Activated CD8-positive, alpha-beta memory T cell treated with anti-CD3 and anti-CD28 coated beads, Interleukin-2, amount 50 U/mL, for 1 hour (primary cell): Measurements from ENCODE around the gene TBRG4.

ENCODE experiments used
- DNase-seq: peaks from one replicate; pipeline ENCODE4 v3.0.0-alpha.2; 2020; ENCODE audit errors: extremely low read depth

Gene TBRG4

DNA sequence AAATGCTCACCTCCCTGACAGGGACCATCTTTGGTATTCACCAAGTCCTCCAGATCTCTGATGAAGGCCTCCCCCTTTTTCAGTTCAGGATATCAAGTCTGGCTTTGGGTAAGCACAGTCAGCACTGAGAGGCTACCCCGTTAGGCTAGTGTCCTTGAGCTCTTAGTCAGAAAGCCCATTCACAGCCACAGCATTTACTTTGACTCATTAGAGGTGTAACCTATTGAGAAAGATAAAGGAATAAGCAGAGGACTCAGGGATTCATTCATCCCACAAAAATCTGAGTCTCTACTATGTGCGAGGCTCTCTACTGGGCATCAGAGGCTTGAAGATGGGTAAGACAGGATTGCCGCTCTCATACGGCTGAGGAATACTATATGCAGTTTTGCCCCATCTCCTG, 32.1 kb upstream of the TBRG4 start:
- DNase-seq: no peak

DNA sequence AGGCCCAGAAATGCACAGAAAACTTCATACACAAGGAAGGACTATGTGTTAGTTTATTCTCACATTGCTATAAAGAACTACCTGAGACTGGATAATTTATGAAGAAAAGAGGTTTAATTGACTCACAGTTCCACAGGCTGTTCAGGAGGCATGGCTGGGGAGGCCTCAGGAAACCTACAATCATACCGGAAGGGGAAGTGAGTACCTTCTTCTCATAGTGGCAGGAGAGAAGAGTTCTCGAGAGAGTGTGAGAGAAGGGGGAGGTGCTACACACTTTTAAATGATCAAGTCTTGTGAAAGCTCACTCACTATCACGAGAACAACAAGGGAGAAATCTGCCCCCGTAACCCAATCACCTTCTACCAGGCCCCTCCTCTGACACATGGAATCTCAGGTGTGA, 29.3 kb upstream of the TBRG4 start:
- DNase-seq: no peak

DNA sequence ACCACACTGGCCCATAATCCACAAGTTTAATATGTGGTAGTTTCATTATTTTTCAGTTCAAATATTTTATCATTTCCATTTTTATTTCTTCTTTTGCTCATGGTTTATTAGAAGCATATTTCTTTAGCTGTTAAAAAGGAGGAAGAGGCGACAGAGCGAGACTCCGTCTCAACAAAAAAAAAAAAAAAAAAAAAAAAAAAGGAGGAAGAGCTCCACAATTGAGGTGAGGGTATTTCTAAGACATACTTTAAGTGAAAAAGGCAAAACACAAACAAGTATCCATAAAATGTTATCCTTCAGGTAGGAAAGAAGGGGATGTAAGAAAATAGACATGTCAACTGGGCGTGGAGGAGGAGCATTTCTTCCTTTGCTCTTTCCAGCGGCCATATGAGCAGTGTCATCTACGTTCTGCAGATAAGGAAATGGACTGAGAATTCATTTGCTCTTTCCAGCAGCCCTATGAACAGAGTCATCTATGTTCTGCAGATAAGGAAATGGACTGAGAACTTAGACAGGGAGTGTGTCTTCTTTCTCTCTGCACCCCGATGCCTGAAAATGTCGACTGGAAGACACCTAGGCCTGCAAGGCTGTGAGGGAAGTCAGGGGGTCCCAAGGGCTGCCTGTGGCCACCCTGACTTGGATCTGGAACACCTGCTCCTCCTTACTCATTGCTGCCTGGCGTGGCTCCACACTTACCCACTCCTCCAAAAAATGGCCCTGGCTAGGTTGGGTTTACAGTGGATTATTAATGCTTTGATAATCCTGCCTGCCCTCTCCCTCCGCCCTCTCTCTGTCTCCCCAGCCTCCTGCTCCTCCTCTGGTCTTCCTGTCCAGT, 27.2 kb upstream of the TBRG4 start:
- no peak for DNase-seq

DNA sequence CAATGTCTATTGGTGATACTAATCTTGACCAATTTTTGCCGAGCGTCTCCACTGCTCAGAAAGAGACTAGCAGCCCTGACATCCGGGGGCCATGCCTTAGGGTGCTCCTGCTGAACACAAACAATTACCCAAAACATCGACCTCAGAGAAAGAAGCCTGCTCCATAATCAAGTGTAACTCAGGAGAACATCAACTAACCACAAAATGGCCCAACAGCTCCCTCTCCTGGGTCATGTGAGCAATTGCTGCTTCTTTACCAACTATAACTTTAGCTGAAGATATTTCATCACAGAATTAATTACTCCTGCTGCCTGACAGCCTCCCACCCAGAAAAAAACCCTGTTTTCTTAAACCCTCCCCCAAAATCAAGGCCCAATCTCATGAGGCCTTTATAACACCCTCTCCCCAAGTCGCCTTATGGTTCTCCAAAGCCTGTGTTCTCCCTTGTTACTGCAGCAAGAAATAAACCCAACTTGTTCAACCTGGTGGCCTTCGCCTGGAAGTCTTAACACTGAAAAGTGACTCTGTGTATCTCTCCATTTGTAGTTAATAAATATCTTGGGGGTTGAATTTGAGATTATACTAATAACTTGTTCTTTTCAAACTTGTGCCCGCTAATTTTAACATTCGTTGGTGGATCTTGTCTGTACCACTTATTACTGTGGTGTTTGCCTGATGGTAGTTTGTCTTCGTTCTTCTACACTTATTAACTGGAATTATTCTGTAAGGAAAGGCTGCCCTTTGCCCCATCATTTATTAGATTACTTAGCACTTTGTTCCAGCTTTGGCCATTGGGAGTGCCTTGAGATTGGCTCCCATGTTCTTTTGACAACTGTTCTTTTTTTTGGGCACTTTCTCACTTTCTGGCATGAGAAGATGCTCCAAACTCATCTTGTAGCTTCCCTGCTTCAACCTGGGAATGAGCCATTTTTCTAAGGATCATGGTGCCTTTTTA, 24.9 kb upstream of the TBRG4 start:
- peak; percentile 21 for DNase-seq

DNA sequence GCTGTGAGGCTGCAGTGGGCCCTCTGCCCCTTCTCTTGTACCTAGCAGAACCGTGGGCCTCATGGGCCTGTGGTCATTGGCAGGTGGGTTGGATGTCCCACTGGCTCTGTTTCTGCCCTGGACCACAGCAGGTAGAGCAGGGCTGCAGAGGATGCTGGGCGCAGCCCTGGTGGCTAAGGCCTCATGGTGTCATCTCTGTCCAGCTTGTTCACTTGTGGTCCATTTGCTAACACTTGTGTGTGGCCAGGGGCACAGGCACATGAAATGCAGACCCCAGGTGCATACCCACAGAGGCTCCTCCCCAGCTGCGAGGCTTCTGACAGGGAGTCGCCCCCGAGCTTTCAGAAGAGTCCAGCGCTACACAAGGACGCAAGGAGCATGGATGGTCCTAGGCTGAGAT, 22.4 kb upstream of the TBRG4 start:
- DNase-seq: no peak

DNA sequence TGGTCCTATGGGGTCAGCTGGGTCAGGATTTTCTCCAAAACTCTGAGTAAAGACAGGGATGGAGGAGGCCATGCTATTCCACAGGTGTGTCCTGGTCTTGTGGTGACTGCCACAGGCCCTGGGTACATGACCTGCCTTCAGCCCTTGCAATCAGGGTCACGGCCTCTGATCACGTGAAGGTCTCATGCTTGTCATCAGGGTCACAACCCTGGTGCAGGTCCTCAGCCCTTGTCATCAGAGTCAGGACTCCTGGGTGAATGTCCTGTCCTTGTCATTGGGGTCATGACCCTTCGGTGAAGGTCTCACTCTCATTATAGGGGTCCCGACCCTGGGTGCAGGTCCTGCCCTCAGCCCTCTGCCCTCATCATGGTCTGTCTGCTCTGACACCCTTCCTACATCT, 21.9 kb upstream of the TBRG4 start:
- DNase-seq: no peak

DNA sequence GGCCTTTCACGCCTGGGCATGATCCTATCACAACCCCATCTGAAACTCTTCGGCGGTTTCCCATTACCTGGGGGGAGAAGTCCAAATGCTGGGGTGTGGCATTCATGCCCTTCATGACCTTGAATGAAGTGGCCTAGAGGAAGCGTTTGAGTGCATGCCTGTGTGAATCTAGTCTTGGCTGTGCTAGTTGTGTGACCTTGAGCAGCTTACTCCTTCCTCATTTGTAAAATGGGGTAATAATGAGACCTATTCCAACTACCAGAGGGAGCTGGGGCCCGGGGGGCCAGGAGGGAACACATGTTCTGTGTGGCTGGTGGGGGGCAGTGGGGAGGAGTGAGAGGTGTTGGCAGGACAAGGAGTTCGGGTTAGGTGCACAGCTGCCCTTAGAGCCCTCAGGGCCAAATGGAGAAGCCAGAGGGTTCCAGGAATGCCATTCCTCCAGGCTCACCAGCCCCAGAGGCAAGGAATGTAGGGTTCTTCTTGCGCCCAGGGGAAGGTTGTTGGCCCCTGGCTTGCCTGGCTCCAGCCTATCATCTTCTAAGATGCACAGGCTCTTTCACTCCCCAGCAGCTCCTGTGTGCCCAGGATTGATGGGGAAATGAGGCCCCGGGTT, 21.3 kb upstream of the TBRG4 start:
- no peak for DNase-seq

DNA sequence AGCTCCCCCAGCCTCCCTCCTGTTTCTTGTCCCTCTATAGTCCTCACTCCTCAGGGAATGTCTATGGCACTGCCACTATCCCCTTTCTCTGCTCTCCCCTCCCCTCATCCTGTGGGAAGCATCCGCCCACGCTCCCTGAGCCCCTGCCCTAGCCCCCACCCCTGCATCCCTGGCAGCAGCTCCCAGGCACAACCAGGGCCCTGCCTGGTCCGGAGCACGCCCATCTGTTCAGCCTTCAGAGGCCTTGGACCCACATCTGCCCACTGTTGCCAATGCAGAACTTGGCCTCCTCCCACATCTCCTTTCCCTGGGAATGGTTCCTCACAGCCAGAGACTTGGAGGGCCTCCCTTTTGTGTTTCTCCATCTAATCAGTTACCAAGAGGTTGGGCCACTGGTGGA, 20.4 kb upstream of the TBRG4 start:
- DNase-seq: no peak

DNA sequence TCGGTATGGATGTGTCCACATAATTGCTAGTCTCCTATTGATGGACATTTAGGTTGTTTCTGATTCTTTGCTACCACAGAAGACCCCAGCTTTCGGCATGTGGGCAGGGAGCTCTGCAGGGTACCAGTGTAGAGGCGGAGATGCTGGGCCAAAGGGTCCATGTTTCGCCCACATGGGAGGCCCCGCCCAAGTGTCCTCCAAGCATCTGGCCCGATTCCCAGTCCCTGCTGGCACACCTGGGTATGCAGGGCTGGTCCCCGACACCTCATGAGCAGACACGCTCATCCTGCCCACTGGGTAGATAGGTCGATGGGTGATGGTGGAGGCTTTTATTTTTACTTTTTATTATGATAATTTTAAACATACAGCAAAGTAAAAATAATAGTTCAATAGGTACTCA, 19.4 kb upstream of the TBRG4 start:
- DNase-seq: no peak

DNA sequence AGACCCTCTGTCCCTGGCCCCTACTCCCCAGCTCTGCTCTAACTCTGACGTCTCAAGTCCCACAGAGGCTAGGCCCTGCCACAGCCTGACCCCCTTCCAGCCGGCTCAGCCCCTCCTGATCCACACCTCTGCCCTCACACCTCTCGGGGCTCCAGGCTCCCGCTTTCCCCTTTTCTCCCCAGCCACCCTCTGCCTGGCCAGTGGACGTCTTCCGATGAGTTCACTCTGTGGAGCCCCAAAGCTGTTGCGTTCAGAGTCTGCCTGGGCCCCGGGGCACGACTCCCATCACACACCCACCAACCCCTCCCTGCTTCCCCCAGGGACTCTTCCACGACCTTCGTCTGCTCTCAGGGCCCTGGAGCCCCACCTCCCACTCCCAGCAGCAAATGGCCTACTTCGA, 18.4 kb upstream of the TBRG4 start:
- no peak for DNase-seq

DNA sequence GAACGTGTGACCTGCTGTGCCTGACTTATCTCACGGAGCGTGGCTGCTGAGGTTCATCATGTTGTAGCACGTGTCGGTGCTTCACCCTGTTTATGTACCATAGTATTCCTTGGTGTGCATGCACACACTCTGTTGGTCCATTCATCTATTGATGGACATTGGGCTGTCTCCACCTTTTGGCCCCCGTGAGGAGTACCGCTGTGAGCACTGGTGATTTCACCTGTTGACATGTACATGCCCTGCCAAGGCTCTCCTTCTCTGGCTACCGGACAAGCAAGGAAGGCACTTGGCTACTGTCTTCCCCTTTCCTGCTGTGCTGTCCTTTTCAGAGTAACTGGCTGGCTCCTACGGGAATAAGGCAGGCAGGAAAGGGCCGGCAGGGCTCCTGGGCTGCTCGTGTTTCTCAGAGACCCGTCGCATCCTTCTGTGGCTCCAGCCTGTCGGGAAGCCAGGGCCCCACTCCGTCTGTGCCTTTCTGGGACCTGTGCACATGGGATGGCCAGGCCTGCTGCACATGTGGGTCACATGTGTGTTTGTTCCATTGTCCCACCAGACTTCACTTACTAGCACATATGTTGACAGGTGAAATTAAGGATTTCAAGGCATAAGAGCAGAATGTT, 17.8 kb upstream of the TBRG4 start:
- DNase-seq: no peak

DNA sequence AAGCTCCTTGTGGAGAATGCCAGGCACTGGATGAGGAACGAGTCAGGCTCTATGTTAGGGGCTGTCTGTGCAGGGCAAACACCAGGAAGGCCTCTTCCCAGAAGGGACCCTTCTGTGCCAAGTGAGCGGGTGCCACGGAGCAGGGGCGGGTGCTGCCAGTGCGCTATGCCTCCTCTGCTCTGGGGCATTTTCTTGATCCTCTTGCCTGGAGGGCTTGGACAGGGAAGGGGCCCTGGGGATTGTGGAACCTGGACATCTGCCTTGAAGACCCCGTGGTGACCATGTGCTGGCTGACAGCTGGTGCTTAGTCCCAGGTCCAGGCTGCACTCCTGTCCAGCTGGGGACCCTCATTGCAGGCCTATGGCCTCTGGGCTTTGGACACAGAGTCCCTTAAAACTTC, 15.4 kb upstream of the TBRG4 start:
- no peak for DNase-seq

DNA sequence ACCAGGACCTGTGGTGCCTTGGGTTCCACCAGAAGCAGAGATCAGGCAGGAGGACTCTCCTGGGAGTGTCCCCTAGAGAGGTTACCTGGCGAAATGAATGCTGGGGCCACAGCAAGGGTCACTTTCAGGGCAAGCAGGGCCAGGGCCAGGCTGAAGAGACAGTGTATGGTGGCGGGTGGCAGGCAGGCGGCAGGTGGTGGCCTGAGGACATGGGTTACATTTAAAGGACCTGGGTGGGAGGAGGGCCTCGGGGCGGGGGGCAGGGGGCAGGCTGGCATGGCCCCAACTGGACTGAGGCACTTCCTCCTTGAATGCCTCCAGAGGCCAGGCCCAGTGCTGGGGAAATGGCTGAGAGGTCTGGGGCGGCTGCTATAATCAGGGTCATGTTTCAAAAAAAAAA, 14.7 kb upstream of the TBRG4 start:
- DNase-seq: no peak

DNA sequence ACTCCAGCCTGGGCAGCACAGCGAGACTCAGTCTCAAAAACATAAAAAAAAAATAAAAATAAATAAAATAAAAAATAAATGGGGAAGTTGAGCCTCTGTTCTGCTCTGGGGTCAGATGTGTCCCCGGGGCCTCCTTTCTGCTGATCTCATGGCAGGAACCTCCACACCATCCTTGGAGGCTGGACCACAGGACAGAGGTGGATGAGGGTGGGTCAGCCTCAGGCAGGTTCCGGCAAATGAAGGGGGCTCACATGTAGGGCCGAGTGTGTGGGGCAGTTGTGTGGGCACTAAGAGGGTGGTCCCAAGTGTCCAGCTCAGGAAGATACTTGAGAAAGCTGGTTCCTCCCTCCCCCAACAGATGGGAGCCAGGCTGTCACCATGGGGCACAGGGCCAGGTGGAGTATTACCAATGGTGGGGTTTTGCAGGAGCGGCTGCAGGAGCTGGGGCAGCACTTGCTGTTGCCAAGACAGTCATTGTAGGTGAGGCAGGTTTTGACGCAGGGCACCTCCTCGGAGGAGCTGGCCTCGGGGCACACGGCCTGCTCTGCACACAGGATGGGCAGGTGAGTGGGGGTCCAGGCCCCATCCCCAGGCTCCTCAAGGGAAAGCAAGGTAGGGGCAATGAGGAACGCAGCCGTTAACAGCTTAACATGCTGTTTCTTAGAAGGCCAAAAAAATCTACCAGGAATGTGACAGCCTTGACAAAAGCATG, 13.9 kb upstream of the TBRG4 start:
- no peak for DNase-seq

DNA sequence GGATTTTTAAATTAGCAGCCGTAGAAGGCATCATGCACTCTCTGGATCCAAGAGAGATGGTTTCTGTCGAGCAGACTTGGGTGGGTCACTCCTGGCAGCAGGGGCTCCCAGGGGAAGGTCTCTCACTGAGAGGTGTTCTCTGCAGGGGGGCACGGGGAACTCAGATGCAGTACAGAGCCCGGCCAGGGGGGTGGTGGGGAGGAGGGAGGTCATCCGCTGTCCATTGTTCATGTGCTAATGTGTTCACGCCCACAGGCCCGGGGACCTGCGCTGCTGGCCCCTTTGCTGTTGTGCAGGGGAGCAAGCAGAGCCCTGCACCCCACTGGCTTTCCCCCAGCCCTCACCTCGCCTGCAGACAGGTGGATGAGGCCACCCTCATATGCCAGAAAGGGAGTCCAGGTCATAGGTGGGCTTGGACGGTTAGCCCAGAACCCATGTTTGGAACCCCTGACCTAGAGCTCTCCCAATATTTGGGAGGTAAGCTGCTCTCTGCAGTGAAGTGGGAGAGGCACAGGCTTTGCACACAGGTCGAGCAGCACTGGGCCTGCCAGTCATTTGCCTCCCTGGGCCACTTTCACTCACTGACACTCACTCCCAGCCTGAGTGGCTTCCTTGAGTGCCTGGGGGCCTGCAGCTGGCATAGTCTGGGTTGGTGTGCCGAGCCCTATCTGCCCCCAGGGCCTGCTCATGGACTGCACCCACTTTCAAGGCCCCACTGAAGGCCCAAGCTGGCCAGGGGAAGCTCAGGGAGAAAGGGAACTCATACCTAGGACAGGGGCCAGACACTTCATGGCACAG, 12.6 kb upstream of the TBRG4 start:
- no peak for DNase-seq

DNA sequence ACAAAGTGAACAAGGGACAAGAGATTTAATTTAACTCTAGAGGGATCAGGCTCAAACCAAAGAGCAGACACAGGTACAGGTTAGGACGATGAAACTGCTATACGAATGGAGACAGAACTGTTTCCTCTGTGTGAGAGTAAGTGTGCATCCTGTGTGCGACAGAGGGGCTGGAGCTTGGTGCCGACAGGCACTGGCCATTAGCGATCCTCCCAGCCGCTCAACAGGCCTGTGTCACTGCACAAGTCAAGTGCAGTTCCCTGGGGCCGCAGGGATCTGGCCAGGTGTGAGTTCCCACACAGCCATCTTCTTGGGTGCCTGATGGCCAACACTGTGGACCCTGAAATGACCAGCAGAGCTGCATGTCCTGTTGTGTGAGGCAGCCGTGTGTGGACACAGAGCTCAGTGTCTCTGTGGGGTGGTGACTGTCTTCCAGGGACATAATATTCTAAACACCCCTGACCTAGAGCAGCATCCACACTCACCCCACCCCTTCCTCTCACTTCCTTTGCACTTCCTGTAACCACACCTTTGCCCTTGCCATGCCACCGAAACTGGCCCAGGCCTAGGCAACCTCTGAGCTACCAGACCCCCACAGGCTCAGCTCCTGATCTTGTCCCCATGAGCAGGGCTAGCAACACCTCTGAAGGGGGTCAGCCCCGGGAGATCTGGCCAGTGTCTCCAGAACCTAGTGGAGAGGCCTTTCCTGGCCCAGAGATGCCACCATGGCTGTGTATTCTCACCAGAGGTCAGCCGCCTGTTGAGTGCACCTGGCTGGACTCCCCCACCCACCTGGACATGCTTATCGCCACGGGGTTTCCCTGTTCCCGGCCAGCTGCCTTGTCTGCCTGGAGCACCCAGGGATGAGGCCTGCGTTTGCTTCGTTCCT, 11.7 kb upstream of the TBRG4 start:
- DNase-seq: no peak

DNA sequence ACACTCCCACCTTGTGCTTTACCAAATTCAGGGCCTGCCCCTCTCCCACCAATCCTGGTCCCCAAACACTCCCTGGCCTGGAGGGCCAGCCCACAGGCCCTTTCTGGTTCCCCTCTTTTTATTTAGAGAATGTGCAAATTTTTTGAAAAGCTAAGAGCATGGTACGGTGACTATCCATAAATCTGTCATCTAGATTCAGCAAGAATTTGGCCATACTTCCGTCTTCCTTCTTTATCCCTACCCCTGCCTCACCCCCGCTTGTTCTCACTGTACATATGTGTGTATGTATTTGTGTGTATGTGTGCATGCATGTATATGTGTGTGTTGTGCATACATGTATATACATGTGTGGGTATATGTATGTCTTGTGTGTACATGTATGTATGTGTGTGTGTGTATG, 8.1 kb upstream of the TBRG4 start:
- no peak for DNase-seq

DNA sequence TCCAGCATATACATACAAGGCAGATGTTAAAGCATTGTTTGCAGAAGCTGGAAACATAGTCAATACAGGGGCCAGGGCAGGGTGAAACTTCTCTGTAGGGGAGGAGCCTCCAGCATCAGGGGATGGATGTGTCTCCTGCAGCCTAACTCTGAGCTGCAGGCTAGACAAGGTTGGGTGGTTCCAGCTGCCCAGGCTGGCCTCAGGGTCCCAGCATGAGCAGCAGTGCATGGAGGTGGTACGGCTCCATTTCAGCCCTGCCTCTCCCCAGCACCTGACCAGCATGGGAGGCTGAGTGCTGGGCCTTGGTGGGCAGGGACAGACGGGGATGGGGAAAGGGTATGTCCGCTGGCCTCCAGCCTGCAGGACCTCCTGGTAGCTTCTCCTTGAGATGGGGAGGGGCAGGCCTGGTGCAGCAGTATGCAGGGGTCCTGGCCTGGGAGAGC, 7.4 kb upstream of the TBRG4 start:
- no peak for DNase-seq

DNA sequence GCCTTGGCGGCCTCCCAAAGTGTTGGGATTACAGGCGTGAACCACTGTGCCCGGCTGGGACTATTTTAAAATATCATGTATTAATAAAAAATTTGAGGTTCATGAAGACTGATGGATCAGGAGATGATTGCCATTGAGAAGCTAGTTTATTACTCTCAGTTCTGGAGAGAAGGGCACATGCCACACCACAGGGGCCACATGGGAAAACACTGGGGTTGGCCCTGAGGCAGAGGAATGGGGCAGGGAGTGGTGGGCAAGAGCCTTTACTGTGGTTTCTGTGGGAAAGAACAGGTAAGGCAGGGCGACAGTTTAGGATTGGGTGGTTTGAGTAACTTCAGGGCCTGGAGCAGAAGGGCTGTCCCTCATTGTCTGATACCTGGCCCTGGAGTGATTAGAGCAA, 6.8 kb upstream of the TBRG4 start:
- DNase-seq: no peak

DNA sequence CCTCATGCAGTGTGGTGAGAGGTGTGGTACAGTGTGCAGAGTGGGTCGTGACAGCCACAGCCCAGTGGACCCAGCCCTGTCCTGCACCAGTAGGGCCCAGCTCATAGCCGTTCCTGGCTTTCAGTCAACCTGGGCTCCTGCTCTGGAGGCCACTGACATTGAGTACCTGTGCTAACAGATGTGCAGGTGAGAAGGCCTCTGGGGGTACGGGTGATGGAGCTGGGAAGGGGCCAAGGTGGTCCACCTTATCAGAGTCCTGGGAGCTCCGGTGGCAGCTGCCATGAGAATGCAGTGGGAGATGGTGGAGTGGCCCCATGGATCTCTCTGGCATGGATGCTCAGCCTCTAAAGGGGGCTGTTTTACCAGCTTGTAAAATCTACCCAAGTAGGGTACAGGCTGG, 6.1 kb upstream of the TBRG4 start:
- no peak for DNase-seq
